AG09309 (cell line): ENCODE data around the gene KIF26A.

Experiments
- DNase-seq: peaks from one replicate; pipeline ENCODE4 v3.0.0-alpha.2; 2010; ENCODE audit warnings: low read depth
- H3K4me3 ChIP-seq: 2 replicates; pipeline ENCODE4 v1.5.1; 2011; ENCODE audit warnings: mild to moderate bottlenecking, low read depth, low read length, moderate library complexity; ENCODE audit not compliant: control insufficient read depth
- TF ChIP-seq, protein P1 (sequence below): IDR thresholded peaks from 2 replicates; pipeline ENCODE4 v1.5.1; 2011; ENCODE audit warnings: mild to moderate bottlenecking, low read depth, low read length, inconsistent platforms; ENCODE audit not compliant: insufficient read depth, control insufficient read depth; ENCODE audit errors: missing control alignments

Gene KIF26A

DNA sequence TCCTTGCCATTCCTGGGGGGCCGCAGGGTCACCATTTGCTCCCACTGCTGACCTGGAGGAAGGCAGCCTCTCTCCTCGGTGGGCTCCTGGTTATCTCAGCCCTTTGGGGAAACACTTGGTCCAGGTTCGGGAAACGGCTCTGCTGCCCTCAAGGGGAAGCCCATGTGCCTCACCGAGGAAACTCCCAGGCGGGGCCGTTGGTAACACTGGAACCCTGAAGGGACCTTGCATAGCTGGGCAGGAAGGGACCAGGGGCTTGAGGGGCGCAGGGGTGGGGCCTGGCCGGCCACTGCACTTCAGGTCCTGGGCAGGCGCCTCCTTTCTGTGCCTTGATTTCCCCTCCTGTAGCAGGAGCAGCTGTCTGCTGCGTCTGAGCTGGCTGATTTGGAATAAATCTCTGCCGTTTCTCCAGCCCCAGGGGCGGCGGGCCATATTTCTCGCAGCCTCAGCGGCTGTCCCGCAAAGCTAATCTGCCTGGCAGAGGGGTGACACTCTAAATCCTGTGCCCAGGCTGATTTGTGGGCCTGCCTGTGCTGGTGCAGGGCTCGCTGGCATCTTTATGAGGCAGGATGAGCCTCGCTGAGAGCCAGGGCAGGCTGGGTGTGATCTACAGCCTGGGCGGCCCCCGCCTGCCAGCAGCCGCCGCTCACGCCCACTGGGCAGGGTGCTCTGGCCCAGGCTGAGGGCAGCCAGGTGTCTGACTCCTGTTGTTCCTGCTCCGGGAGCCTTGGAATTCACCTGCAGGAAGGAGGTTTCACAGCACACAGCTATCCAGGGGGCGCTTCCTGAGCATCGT, 49.7 kb downstream of the KIF26A start:
- no peak for DNase-seq
- H3K4me3 ChIP-seq, result no peak overlapping the region
- TF ChIP-seq, protein P1, sequence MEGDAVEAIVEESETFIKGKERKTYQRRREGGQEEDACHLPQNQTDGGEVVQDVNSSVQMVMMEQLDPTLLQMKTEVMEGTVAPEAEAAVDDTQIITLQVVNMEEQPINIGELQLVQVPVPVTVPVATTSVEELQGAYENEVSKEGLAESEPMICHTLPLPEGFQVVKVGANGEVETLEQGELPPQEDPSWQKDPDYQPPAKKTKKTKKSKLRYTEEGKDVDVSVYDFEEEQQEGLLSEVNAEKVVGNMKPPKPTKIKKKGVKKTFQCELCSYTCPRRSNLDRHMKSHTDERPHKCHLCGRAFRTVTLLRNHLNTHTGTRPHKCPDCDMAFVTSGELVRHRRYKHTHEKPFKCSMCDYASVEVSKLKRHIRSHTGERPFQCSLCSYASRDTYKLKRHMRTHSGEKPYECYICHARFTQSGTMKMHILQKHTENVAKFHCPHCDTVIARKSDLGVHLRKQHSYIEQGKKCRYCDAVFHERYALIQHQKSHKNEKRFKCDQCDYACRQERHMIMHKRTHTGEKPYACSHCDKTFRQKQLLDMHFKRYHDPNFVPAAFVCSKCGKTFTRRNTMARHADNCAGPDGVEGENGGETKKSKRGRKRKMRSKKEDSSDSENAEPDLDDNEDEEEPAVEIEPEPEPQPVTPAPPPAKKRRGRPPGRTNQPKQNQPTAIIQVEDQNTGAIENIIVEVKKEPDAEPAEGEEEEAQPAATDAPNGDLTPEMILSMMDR, result no peak

DNA sequence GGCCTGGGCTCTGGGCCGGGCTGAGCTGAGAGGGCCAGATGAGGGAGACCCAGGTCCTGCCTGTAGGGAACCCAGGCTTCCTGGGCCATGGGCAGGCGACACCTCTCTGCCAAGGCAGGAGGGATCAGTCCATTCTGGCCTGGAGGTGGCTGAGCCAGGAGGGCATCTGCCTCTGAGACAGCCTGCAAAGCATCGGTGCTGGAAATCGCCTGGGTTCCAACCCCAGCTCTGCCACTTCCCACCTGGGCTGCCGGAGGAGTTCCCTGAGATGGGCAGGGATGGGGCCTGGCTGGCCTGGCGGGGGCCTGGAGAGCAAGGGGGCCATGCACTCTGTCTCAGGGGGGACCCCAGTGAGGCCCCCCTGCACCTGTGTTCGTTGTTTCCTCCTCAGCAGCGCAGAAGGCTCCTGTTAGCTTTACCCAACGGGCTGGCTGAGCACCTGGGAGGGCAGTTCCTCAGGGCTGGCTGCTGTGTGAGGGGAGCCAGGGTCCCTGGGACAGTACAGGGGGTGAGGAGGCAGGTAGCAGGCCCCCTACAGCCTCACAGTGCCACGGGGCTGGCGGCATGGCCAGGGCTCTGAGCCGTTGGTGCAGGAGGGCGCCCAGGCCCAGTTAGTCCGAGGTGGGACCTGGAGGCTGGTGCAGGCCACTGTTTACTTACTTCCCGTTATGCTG, 50.5 kb downstream of the KIF26A start:
- no peak overlapping the region for H3K4me3 ChIP-seq
- TF ChIP-seq, protein P1, result no peak
- DNase-seq, result no peak

DNA sequence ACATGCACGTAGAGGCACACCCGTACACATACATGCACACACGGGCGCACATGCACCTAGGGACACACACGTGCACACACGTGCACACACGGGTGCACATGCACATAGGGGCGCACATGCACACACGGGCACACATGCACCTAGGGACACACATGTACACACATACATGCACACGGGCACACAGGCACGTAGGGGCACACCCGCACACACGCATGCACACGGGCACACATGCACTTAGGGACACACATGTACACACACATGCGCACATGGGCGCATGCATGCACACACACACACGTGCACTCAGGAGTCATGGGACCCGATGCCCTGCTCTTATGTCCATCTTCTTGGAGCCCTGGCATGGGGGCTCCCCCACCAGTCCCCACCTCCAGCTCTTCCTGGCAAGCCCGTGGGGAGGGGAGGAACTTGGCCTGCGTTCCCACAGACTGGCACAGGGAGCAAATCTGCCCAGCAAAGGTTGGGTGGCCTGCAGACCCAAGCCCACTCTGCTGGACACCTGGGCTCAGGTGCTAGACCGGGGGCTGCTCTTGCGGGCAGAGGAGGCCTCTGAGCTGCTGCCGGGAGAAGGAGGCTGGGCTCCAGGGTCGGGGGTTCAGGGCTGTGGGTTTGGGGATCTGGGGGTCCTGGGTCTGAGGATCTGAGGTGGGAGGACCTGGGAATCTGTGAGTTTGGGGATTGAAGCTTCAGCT, 51.4 kb downstream of the KIF26A start:
- TF ChIP-seq, protein P1, result no peak
- no peak overlapping the region for H3K4me3 ChIP-seq
- DNase-seq, result no peak

DNA sequence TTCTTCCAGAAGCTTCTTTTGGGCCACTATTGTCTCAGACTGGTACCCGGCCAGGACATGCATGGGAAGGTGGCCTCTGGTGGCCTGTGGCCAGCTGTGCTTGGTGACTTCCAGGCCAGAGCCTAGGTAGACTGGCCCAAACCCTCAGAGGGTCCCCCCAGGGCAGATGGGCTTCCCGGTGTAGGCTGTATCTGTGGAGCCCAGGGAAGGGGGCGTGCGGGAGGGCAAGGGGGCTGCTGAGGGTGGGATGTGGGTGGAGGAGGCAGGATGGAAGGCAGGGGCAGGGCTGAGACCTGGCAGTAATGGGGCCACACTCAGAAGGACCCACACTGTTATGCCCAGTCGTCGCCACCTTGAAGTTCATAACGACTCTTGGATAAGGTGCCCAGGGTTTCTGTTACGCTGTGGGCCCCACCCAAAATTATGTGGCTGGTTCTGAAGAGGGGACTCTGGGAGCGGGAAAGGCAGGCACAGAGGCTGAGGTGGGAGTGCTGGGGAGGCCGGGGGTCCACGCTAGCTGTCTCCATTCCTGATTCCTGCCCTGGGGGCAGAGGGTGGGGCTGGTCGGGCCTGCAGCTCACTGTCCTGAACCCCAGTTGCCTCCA, 52.1 kb downstream of the KIF26A start:
- no peak for DNase-seq
- H3K4me3 ChIP-seq, result no peak overlapping the region
- TF ChIP-seq, protein P1, result no peak

DNA sequence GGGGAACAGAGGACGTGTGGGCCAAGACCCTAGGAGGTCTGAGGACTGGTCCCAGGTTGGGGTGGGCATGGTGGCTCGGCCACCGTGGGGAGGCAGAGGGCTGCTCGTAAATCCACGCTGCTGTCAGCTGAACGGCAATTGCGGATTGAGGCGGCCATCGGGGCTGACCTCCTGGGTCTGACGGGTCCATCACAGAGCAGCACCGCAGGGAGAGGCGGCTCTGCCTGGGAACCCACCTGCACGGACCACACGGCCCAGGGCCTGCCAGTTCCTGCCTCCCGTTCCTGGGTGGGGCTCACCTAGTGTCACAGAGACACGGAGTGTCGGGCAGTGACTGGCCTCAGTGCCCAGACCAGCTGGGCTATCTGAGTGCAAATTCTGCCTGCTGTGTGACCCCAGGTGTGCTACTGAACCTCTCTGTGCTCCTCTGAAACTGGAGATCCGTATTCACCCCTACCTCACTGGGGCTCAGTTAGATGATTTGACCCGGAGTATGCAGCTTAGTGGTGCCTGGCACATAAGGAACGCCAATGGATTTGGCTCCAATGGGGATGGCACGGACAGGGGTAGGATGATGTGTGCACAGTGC, 53.1 kb downstream of the KIF26A start:
- H3K4me3 ChIP-seq, result no peak overlapping the region
- DNase-seq, result no peak

More for the DNA sequence above, 53.1 kb downstream of the KIF26A start:
- TF ChIP-seq, protein P1, result no peak
